H9 (cell line): ENCODE measurements around the gene VDR. TPM values are rescaled to one million over a fixed set of nuclear protein-coding genes. Genes with fewer than 3 reads are reported as not detected.

Source experiments
- DNase-seq: peaks from one replicate; pipeline ENCODE4 v3.0.0-alpha.2; 2017
- H2AFZ ChIP-seq: one replicate; pipeline ENCODE4 v1.6.1; 2013; ENCODE audit warnings: mild to moderate bottlenecking, low read length, control low read depth, moderate library complexity
- H2AK5ac ChIP-seq: 2 replicates; pipeline ENCODE4 v1.6.1; 2013; ENCODE audit warnings: low read length, control low read depth, mixed read lengths; ENCODE audit not compliant: insufficient read length
- H2BK120ac ChIP-seq: one replicate; pipeline ENCODE4 v1.6.1; 2013; ENCODE audit warnings: low read depth, mild to moderate bottlenecking, low read length, control low read depth, inconsistent platforms; ENCODE audit not compliant: poor library complexity, severe bottlenecking
- H2BK12ac ChIP-seq: 2 replicates; pipeline ENCODE4 v1.6.1; 2013; ENCODE audit warnings: low read length, control low read depth, mixed read lengths, low read depth; ENCODE audit not compliant: insufficient read length
- H2BK15ac ChIP-seq: 2 replicates; pipeline ENCODE4 v1.6.1; 2013; ENCODE audit warnings: low read depth, low read length, control low read depth
- H2BK20ac ChIP-seq: one replicate; pipeline ENCODE4 v1.6.1; 2013; ENCODE audit warnings: low read depth, mild to moderate bottlenecking, low read length, control low read depth, inconsistent platforms; ENCODE audit not compliant: poor library complexity, severe bottlenecking
- H2BK5ac ChIP-seq: 2 replicates; pipeline ENCODE4 v1.6.1; 2013; ENCODE audit warnings: low read length, control low read depth, mixed read lengths; ENCODE audit not compliant: insufficient read length
- H3K14ac ChIP-seq: 2 replicates; pipeline ENCODE4 v1.6.1; 2013; ENCODE audit warnings: low read length, control low read depth; ENCODE audit not compliant: insufficient read depth
- H3K18ac ChIP-seq: 2 replicates; pipeline ENCODE4 v1.6.1; 2013; ENCODE audit warnings: low read depth, mild to moderate bottlenecking, mixed read lengths, low read length, control low read depth; ENCODE audit not compliant: insufficient read length
- H3K23ac ChIP-seq: 2 replicates; pipeline ENCODE4 v1.6.1; 2013; ENCODE audit warnings: low read length, control low read depth, mixed read lengths, low read depth; ENCODE audit not compliant: insufficient read length
- H3K23me2 ChIP-seq: 2 replicates; pipeline ENCODE4 v1.6.1; 2013; ENCODE audit warnings: low read depth, mild to moderate bottlenecking, mixed read lengths, low read length, control low read depth; ENCODE audit not compliant: insufficient read length, poor library complexity, severe bottlenecking
- H3K27ac ChIP-seq: 2 replicates; pipeline ENCODE4 v1.5.1; 2013; ENCODE audit warnings: low read length, control low read depth, mixed read lengths, low read depth; ENCODE audit not compliant: insufficient read length
- H3K27me3 ChIP-seq: 2 replicates; pipeline ENCODE4 v1.6.1; 2013; ENCODE audit warnings: low read length, control low read depth, inconsistent platforms; ENCODE audit not compliant: insufficient read depth
- H3K4ac ChIP-seq: 2 replicates; pipeline ENCODE4 v1.6.1; 2013; ENCODE audit warnings: low read depth, mild to moderate bottlenecking, control low read depth, inconsistent platforms, low read length, moderate library complexity
- H3K4me1 ChIP-seq: 2 replicates; pipeline ENCODE4 v1.6.1; 2013; ENCODE audit warnings: low read length, control low read depth, inconsistent platforms; ENCODE audit not compliant: insufficient read depth
- H3K4me2 ChIP-seq: 2 replicates; pipeline ENCODE4 v1.6.1; 2013; ENCODE audit warnings: low read length, control low read depth, mixed read lengths; ENCODE audit not compliant: insufficient read length, insufficient read depth
- H3K56ac ChIP-seq: 2 replicates; pipeline ENCODE4 v1.6.1; 2013; ENCODE audit warnings: low read depth, mild to moderate bottlenecking, mixed read lengths, low read length, control low read depth; ENCODE audit not compliant: insufficient read length
- H3K79me1 ChIP-seq: 2 replicates; pipeline ENCODE4 v1.6.1; 2013; ENCODE audit warnings: low read depth, mild to moderate bottlenecking, moderate library complexity, low read length, control low read depth, inconsistent platforms; ENCODE audit not compliant: insufficient read depth, poor library complexity, severe bottlenecking
- H3K79me2 ChIP-seq: 2 replicates; pipeline ENCODE4 v1.6.1; 2013; ENCODE audit warnings: low read length, control low read depth, inconsistent platforms; ENCODE audit not compliant: insufficient read depth
- H3K9ac ChIP-seq: 2 replicates; pipeline ENCODE4 v1.6.1; 2013; ENCODE audit warnings: low read length, control low read depth, mixed read lengths; ENCODE audit not compliant: insufficient read length; ENCODE audit errors: extremely low read depth
- H3K9me3 ChIP-seq: one replicate; pipeline ENCODE4 v1.6.1; 2013; ENCODE audit warnings: low read depth, low read length, inconsistent platforms; ENCODE audit not compliant: control insufficient read depth
- H3T11ph ChIP-seq: one replicate; pipeline ENCODE4 v1.6.1; 2013; ENCODE audit warnings: mild to moderate bottlenecking, low read length, control low read depth, inconsistent platforms
- H4K20me1 ChIP-seq: one replicate; pipeline ENCODE4 v1.6.1; 2013; ENCODE audit not compliant: control insufficient read depth, insufficient read length, insufficient read depth
- H4K5ac ChIP-seq: 2 replicates; pipeline ENCODE4 v1.6.1; 2013; ENCODE audit warnings: low read depth, mild to moderate bottlenecking, mixed read lengths, low read length, control low read depth; ENCODE audit not compliant: insufficient read length
- H4K8ac ChIP-seq: replicated peaks from 2 replicates; pipeline ENCODE4 v1.6.1; 2013; ENCODE audit warnings: low read length, control low read depth, mixed read lengths, low read depth; ENCODE audit not compliant: insufficient read length
- H4K91ac ChIP-seq: 2 replicates; pipeline ENCODE4 v1.6.1; 2013; ENCODE audit warnings: low read depth, mild to moderate bottlenecking, moderate library complexity, mixed read lengths, low read length, control low read depth; ENCODE audit not compliant: insufficient read length
- H3K27ac Mint-ChIP-seq, 3 experiments: 2 replicates in 2 of 3; 3 replicates in 1 of 3; pipeline ENCODE4 v1.8.0; 2020 to 2021; ENCODE audit warnings: mixed read lengths in 3 of 3, mild to moderate bottlenecking in 1 of 3, moderate library complexity in 1 of 3
- H3K27me3 Mint-ChIP-seq: 2 replicates; pipeline ENCODE4 v1.8.0; 2021; ENCODE audit warnings: low read depth, mild to moderate bottlenecking, moderate library complexity, mixed read lengths
- H3K36me3 Mint-ChIP-seq, 3 experiments: 2 replicates in 2 of 3; 3 replicates in 1 of 3; pipeline ENCODE4 v1.8.0; 2020 to 2021; ENCODE audit warnings: low read depth in 3 of 3, mixed read lengths in 3 of 3; ENCODE audit not compliant: insufficient read depth in 1 of 3
- H3K4me1 Mint-ChIP-seq, 2 experiments: 2 replicates each; pipeline ENCODE4 v1.8.0; 2020; ENCODE audit warnings: mixed read lengths in 2 of 2
- H3K4me3 Mint-ChIP-seq, 2 experiments: 2 replicates in 1 of 2; 3 replicates in 1 of 2; pipeline ENCODE4 v1.8.0; 2020 to 2021; ENCODE audit warnings: mild to moderate bottlenecking in 2 of 2, mixed read lengths in 2 of 2, moderate library complexity in 1 of 2
- H3K9me3 Mint-ChIP-seq, 2 experiments: 2 replicates in 1 of 2; 3 replicates in 1 of 2; pipeline ENCODE4 v1.8.0; 2020; ENCODE audit warnings: mild to moderate bottlenecking in 2 of 2, mixed read lengths in 2 of 2, moderate library complexity in 1 of 2
- WGBS: extraction: QIAGEN DNeasy Blood & Tissue Kit; methylation state at CpG from one replicate; pipeline ENCODE4 v1.1.7; 2013; ENCODE audit warnings: missing lambda C conversion rate, low lambda C conversion rate, mixed read lengths; ENCODE audit not compliant: insufficient read length; ENCODE audit errors: extremely low coverage; 5-methylcytosine and 5-hydroxymethylcytosine counted together
- total RNA-seq: library from RNA; stranded (reverse); gene quantifications from 2 replicates; pipeline ENCODE4 v1.2.1, GENCODE V29; 2021
- TF ChIP-seq, protein P1 (sequence below): fragments of 200-600 bp; sonication (generic); conservative IDR thresholded peaks from 3 replicates; pipeline ENCODE4 v1.8.0; 2021; ENCODE audit warnings: antibody characterized with exemption, mild to moderate bottlenecking

Gene VDR
- total RNA-seq, 1 experiment from 2014 or later = 0.61 TPM

DNA sequence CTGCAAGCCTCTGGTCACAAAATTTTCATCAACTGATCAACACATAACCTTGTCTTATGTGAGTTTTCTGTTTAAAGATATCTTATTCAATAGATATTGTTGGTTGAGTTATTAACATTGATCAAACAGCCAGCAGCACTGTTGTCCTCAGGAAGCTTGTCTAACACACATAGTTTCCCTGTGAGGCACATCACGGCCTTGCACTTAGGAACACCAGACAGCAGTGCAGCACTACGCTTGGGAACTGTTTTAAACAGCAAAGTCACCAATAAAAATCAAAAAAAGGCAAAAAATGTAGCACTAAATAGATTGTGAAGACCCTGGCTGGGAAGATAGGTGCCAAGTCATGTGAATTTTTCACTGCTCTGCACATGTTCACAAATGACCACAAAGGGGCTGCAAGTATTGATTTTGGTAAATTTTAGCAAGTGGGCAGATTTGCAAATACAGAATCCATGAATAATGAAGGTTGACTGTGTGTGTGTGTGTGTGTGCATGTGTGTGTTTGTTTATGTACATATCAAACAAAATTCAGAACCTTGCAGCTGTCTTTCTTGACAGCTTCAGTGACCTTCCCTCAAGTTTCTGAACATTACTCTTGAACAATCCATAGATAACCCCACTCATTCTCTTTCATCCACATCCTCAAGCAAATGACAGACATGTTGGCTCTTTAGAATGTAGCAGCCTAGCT, 28.9 kb downstream of the VDR start:
- Mint-ChIP-seq H3K4me1 (peaks cover 8 to 9% of the 10 kb centered on the region in 2 experiments), H3K27ac (no peak overlapping the region), H3K9me3 (no peaks in the 10 kb centered on the region), H3K27me3 (peaks cover 12% of the 10 kb centered on the region), H3K4me3 (no peak overlapping the region), H3K36me3 (peaks cover 0 to 2% (median 0%) of the 10 kb centered on the region in 3 experiments; a peak in 1 of 7 replicates)
- H3K23me2 ChIP-seq = no peaks in the 10 kb centered on the region
- H3K27me3 ChIP-seq = no peaks in the 10 kb centered on the region; the same call in 1 of the 2 replicates
- no peak overlapping the region for H2BK12ac ChIP-seq
- H3K27ac ChIP-seq = no peak overlapping the region
- no peaks in the 10 kb centered on the region for H3K79me2 ChIP-seq
- no peak overlapping the region for H4K5ac ChIP-seq
- H2AFZ ChIP-seq = no peak overlapping the region
- TF ChIP-seq, protein P1, sequence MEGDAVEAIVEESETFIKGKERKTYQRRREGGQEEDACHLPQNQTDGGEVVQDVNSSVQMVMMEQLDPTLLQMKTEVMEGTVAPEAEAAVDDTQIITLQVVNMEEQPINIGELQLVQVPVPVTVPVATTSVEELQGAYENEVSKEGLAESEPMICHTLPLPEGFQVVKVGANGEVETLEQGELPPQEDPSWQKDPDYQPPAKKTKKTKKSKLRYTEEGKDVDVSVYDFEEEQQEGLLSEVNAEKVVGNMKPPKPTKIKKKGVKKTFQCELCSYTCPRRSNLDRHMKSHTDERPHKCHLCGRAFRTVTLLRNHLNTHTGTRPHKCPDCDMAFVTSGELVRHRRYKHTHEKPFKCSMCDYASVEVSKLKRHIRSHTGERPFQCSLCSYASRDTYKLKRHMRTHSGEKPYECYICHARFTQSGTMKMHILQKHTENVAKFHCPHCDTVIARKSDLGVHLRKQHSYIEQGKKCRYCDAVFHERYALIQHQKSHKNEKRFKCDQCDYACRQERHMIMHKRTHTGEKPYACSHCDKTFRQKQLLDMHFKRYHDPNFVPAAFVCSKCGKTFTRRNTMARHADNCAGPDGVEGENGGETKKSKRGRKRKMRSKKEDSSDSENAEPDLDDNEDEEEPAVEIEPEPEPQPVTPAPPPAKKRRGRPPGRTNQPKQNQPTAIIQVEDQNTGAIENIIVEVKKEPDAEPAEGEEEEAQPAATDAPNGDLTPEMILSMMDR = no peak
- H2AK5ac ChIP-seq = no peak overlapping the region
- H3K9ac ChIP-seq = no peak overlapping the region
- no peak overlapping the region for H4K91ac ChIP-seq
- no peak overlapping the region for H3K56ac ChIP-seq
- H2BK15ac ChIP-seq = no peak overlapping the region
- H2BK5ac ChIP-seq = no peak overlapping the region
- H3K4me1 ChIP-seq = no peaks in the 10 kb centered on the region
- no peak overlapping the region for H3T11ph ChIP-seq
- H4K20me1 ChIP-seq = no peaks in the 10 kb centered on the region
- no peak overlapping the region for H3K4ac ChIP-seq
- no peak for DNase-seq
- no peak overlapping the region for H4K8ac ChIP-seq
- H3K4me2 ChIP-seq = no peak overlapping the region
- H3K18ac ChIP-seq = no peak overlapping the region
- WGBS = no CpG with 5 or more reads among the region's 2 CpGs
- no peak overlapping the region for H2BK120ac ChIP-seq
- no peaks in the 10 kb centered on the region for H3K9me3 ChIP-seq
- no peak overlapping the region for H3K14ac ChIP-seq
- no peak overlapping the region for H2BK20ac ChIP-seq
- no peaks in the 10 kb centered on the region for H3K79me1 ChIP-seq
- no peak overlapping the region for H3K23ac ChIP-seq
